NCI-H774 (cell line): ENCODE data around the gene MRPL38.
"Not testable (repeated sequence)": the region's sequence is repeated elsewhere in the genome, so short reads cannot be mapped to it uniquely, and the experiment has no call there.

Source experiments
- DNase-seq: peaks from one replicate; lab custom pipeline; 2025; lab: John Stamatoyannopoulos, UW

Gene MRPL38

DNA sequence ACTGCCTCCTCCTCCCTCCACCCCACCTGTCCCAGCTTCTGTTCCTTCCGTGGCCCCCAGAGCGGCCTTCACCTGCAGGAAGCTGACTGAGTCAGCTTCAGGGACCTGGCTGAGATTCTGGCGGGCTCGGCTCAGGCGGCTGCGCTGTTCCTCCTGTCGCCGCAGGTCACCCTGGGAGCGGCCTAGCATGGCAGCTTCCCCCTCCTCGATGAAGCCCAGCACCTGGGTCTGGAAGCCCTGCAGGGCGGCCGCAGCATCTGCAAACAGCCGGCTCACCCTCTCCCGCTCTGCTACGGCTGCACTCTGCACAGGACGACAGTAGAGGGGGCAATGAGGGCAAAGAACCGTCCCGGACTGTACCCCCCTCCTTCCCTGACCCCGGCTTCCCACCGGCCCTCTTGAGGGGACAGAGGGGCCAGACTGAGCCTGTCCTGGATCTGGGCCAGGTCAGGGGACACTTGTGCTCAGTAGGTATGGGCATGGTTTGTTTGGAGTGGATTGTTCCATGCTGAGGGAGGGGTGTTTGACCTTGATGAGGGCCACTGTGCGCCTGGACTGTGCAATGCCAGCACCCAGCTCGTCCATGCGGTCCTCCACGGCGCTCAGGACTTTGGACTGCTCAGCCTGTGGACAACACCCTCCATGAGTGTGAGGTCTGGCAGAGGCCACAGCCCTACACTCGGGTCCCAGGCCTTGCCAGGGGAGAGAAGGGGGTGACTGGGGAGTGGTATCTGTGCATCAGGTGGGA lies 28.3 kb downstream of the MRPL38 start:
- DNase-seq, result peak; percentile 88

DNA sequence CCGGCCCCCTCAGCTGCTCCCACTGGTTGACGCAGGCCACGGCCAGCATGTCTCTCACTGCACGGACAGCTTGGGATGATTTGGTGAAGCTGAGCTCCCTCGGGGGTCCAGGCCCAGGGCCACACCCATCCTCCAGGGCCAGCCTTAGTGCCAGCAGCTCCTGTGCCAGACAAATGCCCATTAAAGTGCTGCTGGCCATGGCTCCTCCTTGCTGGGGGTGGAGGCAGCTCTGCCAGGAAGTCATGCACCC lies 28.8 kb downstream of the MRPL38 start:
- no peak for DNase-seq

DNA sequence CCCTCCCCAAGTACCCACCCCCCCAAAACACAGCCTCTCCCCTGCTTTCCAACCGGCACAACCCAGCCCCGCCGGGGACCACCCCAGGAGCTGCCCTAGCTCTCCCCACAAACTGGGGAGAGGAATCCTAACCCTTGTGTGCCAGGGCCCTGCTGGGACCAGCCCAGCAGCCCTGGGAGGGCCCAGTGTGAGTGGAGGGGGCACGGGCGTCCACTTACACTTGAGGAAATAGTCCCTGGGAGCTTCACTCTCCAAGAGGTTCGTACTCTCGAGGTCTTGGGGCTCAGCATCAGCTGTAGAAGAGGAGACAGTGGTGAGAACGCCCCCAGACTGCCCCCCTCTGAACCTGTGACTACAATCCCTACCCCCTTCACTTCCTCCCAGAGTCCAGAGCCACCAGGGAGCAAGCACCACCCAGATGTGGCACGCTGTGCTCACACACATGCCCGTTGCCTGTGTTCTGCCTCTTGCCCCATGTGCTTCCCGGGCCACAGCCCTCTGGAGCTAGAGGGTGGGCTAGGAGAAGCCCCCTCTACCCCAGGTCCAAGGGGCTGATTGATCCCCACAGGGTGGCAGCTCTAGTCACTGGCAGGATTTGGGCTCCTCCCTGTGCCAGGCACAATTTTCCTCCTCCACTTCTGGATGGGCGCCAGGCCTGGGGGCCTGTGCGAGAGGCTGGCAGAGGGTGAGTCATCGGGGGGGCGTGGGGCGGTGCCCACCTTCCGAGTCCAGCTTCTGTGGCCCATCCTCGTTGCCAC lies 29.3 kb downstream of the MRPL38 start:
- DNase-seq, result peak; percentile 61

GRCh38 chr17:75874323-75875181 lies 30.1 kb downstream of the MRPL38 start:
- DNase-seq, result no peak

DNA sequence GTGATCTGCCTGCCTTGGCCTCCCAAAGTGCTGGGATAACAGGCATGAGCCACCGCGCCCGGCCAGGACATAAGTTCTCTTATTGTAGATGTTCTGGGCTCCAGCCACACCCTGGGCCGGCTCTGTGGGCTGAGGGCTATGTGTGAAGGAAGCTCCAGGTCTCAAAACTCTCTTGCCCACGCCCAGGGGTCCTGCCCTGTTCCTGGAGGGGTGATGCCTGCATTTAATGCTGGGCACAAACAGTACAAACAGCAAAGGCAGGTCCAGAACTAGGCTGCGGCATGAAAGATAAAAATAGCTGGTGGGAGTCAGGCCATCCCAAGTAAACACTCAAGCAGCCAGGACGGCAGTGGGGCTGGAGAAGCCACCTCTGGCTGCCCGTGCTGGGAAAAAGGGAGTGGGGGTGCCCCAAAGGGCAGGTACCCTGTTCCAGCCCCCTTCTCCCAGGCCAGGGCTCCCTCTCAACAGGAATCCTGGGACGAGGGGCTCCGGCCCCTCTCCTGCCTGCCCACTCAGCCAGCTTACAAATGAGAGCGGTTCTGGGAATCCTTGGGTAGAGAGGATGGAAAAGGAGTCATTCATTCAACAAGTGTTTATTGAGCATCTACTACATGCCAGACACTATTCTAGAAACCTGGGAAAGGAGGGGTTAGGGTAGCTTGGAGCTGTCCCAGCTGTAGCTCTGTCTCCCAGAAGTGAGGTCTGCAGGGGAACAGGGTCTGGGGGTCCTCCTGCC lies 30.9 kb downstream of the MRPL38 start:
- DNase-seq, result no peak

DNA sequence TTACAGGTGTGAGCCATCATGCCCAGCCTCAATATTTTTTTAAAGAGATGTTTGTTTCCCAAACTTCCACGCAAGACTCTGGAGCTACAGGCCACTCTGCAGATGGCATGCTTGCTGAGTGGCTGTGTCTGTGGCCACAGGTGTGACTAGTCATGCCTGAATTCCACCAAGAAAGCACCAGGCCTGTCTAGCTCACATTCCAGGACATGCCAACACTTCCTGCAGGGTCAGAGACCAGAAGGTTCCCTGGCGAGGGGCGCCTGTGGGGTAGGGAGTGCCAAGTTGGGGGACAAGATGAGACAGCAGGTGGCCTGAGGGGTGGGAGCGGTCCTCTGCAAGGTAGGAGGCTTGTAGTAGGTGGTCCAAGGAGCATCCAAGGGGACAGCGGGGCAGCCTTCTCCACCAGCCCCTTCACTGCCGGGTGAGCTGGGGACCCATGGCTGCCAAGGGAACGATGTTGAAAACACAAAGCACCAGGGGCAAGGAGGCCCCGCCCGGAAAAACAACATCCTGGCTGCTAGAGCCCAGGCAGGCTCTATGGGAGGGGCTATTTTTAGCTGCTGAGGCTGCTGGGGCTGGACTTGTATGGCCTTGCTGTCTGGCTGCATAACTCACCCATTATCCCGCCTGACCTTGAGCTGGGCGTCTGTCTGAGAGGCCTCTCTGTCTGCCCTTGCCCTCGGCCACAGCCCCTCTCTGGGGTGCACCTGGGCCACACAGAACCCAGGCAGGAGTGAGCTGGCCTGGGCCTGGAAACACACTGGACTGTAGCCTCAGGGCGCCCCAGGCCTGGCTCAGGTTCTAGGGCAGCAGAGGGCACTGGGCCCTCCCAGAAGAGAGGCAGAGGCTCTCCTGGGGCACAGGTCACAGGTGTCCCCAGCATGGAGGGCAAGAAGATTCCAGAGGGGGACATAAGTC lies 32.0 kb downstream of the MRPL38 start:
- peak; percentile 38 for DNase-seq

DNA sequence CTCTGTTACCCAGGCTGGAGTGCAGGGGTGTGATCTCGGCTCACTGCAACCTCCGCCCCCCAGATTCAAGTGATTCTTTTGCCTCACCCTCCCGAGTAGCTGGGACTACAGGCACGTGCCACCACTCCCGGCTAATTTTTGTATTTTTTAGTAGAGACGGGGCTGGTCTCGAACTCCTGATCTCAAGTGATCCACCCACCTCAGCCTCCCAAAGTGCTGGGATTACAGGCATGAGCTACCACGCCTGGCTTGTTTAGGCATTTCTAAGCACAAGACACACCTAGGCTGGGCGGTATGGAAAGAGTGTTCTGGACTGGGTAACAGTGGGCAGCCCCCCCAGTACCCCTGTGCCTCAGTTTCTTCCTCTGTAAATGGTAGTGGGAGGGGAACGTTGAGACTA lies 34.5 kb downstream of the MRPL38 start:
- not testable (repeated sequence) for DNase-seq

GRCh38 chr17:75869282-75870141 lies 35.2 kb downstream of the MRPL38 start:
- no peak for DNase-seq

DNA sequence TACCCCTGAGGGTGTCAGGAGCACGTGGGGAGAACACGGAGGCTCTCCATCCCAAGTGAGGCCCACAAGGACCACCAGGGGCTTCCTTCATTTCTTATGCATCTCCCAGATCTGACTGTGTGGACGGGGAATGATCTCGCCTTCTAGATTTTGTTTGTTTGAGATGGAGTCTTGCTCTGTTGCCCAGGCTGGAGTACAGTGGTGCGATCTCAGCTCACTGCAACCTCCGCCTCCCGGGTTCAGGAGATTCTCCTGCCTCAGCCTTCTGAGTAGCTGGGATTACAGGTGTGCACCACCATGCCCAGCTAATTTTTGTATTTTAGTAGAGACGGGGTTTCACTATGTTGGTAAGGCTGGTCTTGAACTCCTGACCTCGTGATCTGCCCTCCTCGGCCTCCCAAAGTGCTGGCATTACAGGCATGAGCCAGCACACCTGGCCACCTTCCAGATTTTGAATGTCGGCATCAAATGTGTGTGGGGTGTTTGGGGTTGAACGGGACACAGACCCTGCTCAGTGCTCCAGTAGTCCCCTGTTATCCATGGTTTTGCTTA lies 35.9 kb downstream of the MRPL38 start:
- DNase-seq, result not testable (repeated sequence)

- DNase-seq, result not testable (repeated sequence)
Measured at GRCh38 chr17:75865404-75866188, 39.1 kb downstream of the MRPL38 start.

GRCh38 chr17:75864887-75865286 lies 39.8 kb downstream of the MRPL38 start:
- not testable (repeated sequence) for DNase-seq

- no peak for DNase-seq
Measured at GRCh38 chr17:75864448-75864871, 40.2 kb downstream of the MRPL38 start.

DNA sequence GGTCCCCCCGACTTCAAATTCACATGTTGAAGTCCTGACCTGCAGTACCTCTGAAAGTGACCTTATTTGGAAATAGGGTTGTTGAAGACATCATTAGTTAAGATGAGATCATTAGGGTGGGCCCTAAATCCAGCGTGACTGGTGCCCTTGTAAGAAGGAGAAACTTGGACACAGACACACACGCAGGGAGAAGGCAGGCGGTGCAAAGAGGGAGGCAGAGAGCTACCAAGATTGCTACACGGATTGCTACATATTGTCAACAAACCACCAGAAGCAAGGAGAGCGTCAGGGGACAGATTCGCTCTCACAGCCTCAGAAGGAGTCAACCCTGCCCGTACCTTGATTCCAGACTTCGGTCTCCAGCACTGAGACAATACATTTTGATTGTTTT lies 42.8 kb downstream of the MRPL38 start:
- DNase-seq, result no peak

- DNase-seq, result not testable (repeated sequence)
Measured at GRCh38 chr17:75859358-75859757, 45.3 kb downstream of the MRPL38 start.

- no peak for DNase-seq
Measured at GRCh38 chr17:75856062-75856756, 48.5 kb downstream of the MRPL38 start.

- DNase-seq, result peak; percentile 100
Measured at GRCh38 chr17:75855310-75856061, 49.2 kb downstream of the MRPL38 start, which contains the start of gene WBP2. TSS of gene WBP2 (minus strand) at chr17:75855335. CDS start at chr17:75855297, 38 bp downstream.

GRCh38 chr17:75854881-75855309 lies 49.8 kb downstream of the MRPL38 start:
- no peak for DNase-seq
